HEK293 (cell line): ENCODE results near the gene NRN1L.
A peak's percentile ranks its signal among the peaks of the same experiment; 100 is the strongest.

ENCODE experiments used
- GLIS2 ChIP-seq: fragments of 450-650 bp; formaldehyde crosslinking; IDR thresholded peaks from 2 replicates; pipeline ENCODE4 v1.5.1; 2016; ENCODE audit warnings: missing biosample characterization, missing genetic modification characterization
- IKZF3 ChIP-seq: fragments of 450-650 bp; IDR thresholded peaks from 2 replicates; pipeline ENCODE4 v1.5.0; 2018; ENCODE audit warnings: missing biosample characterization, mild to moderate bottlenecking, missing genetic modification characterization, moderate library complexity
- KLF1 ChIP-seq: fragments of 450-650 bp; formaldehyde crosslinking; IDR thresholded peaks from 2 replicates; pipeline ENCODE4 v1.5.1; 2016; ENCODE audit warnings: missing biosample characterization, missing genetic modification characterization
- KLF9 ChIP-seq: fragments of 450-650 bp; formaldehyde crosslinking; IDR thresholded peaks from 2 replicates; pipeline ENCODE4 v1.5.1; 2016; ENCODE audit warnings: missing biosample characterization, missing genetic modification characterization, low read depth
- PRDM4 ChIP-seq: fragments of 450-650 bp; formaldehyde crosslinking; IDR thresholded peaks from 2 replicates; pipeline ENCODE4 v1.5.1; 2017; ENCODE audit warnings: missing biosample characterization, missing genetic modification characterization
- SP7 ChIP-seq: fragments of 450-650 bp; formaldehyde crosslinking; IDR thresholded peaks from 2 replicates; pipeline ENCODE4 v1.5.1; 2016; ENCODE audit warnings: missing biosample characterization, missing genetic modification characterization
- ZBTB26 ChIP-seq: fragments of 450-650 bp; formaldehyde crosslinking; optimal IDR thresholded peaks from 2 replicates; pipeline ENCODE3; 2016; ENCODE audit warnings: missing biosample characterization, mild to moderate bottlenecking, missing genetic modification characterization
- ZBTB7A ChIP-seq: fragments of 450-650 bp; formaldehyde crosslinking; IDR thresholded peaks from 2 replicates; pipeline ENCODE4 v1.5.1; 2016; ENCODE audit warnings: low read depth, missing biosample characterization, missing genetic modification characterization
- ZFP41 ChIP-seq: fragments of 450-650 bp; formaldehyde crosslinking; IDR thresholded peaks from 2 replicates; pipeline ENCODE4 v1.5.1; 2016; ENCODE audit warnings: missing biosample characterization, missing genetic modification characterization, borderline replicate concordance
- ZIC2 ChIP-seq: fragments of 450-650 bp; formaldehyde crosslinking; IDR thresholded peaks from 2 replicates; pipeline ENCODE4 v1.5.1; 2016; ENCODE audit warnings: missing biosample characterization, missing genetic modification characterization
- ZNF112 ChIP-seq: fragments of 450-650 bp; formaldehyde crosslinking; IDR thresholded peaks from 2 replicates; pipeline ENCODE4 v1.5.0; 2017; ENCODE audit warnings: missing biosample characterization, missing genetic modification characterization
- ZNF114 ChIP-seq: fragments of 450-650 bp; formaldehyde crosslinking; IDR thresholded peaks from 2 replicates; pipeline ENCODE4 v1.5.0; 2017; ENCODE audit warnings: missing biosample characterization, missing genetic modification characterization
- ZNF121 ChIP-seq: fragments of 450-650 bp; formaldehyde crosslinking; IDR thresholded peaks from 2 replicates; pipeline ENCODE4 v1.5.1; 2016; ENCODE audit warnings: missing biosample characterization, missing genetic modification characterization
- ZNF133 ChIP-seq: fragments of 450-650 bp; formaldehyde crosslinking; IDR thresholded peaks from 2 replicates; pipeline ENCODE4 v1.5.1; 2016; ENCODE audit warnings: missing biosample characterization, missing genetic modification characterization
- ZNF140 ChIP-seq: fragments of 450-650 bp; formaldehyde crosslinking; IDR thresholded peaks from 2 replicates; pipeline ENCODE4 v1.5.1; 2016; ENCODE audit warnings: missing biosample characterization, missing genetic modification characterization
- ZNF174 ChIP-seq: fragments of 450-650 bp; formaldehyde crosslinking; IDR thresholded peaks from 2 replicates; pipeline ENCODE4 v1.5.0; 2017; ENCODE audit warnings: missing biosample characterization, mild to moderate bottlenecking, missing genetic modification characterization
- ZNF2 ChIP-seq: fragments of 450-650 bp; formaldehyde crosslinking; IDR thresholded peaks from 2 replicates; pipeline ENCODE4 v1.5.1; 2016; ENCODE audit warnings: missing biosample characterization, missing genetic modification characterization
- ZNF221 ChIP-seq: fragments of 450-650 bp; formaldehyde crosslinking; IDR thresholded peaks from 2 replicates; pipeline ENCODE4 v1.5.1; 2017; ENCODE audit warnings: missing biosample characterization, missing genetic modification characterization, borderline replicate concordance
- ZNF24 ChIP-seq: fragments of 450-650 bp; formaldehyde crosslinking; IDR thresholded peaks from 2 replicates; pipeline ENCODE4 v1.5.1; 2016; ENCODE audit warnings: missing biosample characterization, missing genetic modification characterization
- ZNF311 ChIP-seq: fragments of 450-650 bp; formaldehyde crosslinking; IDR thresholded peaks from 2 replicates; pipeline ENCODE4 v1.5.1; 2017; ENCODE audit warnings: missing biosample characterization, missing genetic modification characterization, borderline replicate concordance
- ZNF341 ChIP-seq: fragments of 450-650 bp; formaldehyde crosslinking; IDR thresholded peaks from 2 replicates; pipeline ENCODE4; 2016; ENCODE audit warnings: low read depth, missing biosample characterization, missing genetic modification characterization
- ZNF48 ChIP-seq: fragments of 450-650 bp; formaldehyde crosslinking; IDR thresholded peaks from 2 replicates; pipeline ENCODE4 v1.5.1; 2016; ENCODE audit warnings: missing biosample characterization, missing genetic modification characterization
- ZNF600 ChIP-seq: fragments of 450-650 bp; formaldehyde crosslinking; IDR thresholded peaks from 2 replicates; pipeline ENCODE4 v1.5.1; 2016; ENCODE audit warnings: missing biosample characterization, missing genetic modification characterization
- ZNF623 ChIP-seq: fragments of 450-650 bp; formaldehyde crosslinking; IDR thresholded peaks from 2 replicates; pipeline ENCODE4 v1.5.1; 2016; ENCODE audit warnings: missing biosample characterization, missing genetic modification characterization
- ZNF677 ChIP-seq: fragments of 450-650 bp; IDR thresholded peaks from 2 replicates; pipeline ENCODE4 v1.5.0; 2018; ENCODE audit warnings: missing biosample characterization, mild to moderate bottlenecking, missing genetic modification characterization, moderate library complexity
- ZNF701 ChIP-seq: fragments of 450-650 bp; formaldehyde crosslinking; IDR thresholded peaks from 2 replicates; pipeline ENCODE4 v1.5.1; 2016; ENCODE audit warnings: missing biosample characterization, missing genetic modification characterization
- ZNF704 ChIP-seq: fragments of 450-650 bp; formaldehyde crosslinking; IDR thresholded peaks from 2 replicates; pipeline ENCODE4 v1.5.1; 2016; ENCODE audit warnings: missing biosample characterization, missing genetic modification characterization
- ZNF843 ChIP-seq: fragments of 450-650 bp; formaldehyde crosslinking; IDR thresholded peaks from 2 replicates; pipeline ENCODE4 v1.5.1; 2016; ENCODE audit warnings: missing biosample characterization, missing genetic modification characterization
- ZSCAN4 ChIP-seq: fragments of 450-650 bp; formaldehyde crosslinking; IDR thresholded peaks from 2 replicates; pipeline ENCODE4 v1.5.1; 2017; ENCODE audit warnings: missing biosample characterization, missing genetic modification characterization
- TF ChIP-seq, protein P1 (sequence below): fragments of 450-650 bp; formaldehyde crosslinking; IDR thresholded peaks from 2 replicates; pipeline ENCODE4 v1.5.1; 2016; ENCODE audit warnings: missing biosample characterization, missing genetic modification characterization
- TF ChIP-seq, protein P2 (sequence below): fragments of 450-650 bp; formaldehyde crosslinking; IDR thresholded peaks from 2 replicates; pipeline ENCODE4 v1.5.1; 2016; ENCODE audit warnings: missing biosample characterization, missing genetic modification characterization

Gene NRN1L

DNA sequence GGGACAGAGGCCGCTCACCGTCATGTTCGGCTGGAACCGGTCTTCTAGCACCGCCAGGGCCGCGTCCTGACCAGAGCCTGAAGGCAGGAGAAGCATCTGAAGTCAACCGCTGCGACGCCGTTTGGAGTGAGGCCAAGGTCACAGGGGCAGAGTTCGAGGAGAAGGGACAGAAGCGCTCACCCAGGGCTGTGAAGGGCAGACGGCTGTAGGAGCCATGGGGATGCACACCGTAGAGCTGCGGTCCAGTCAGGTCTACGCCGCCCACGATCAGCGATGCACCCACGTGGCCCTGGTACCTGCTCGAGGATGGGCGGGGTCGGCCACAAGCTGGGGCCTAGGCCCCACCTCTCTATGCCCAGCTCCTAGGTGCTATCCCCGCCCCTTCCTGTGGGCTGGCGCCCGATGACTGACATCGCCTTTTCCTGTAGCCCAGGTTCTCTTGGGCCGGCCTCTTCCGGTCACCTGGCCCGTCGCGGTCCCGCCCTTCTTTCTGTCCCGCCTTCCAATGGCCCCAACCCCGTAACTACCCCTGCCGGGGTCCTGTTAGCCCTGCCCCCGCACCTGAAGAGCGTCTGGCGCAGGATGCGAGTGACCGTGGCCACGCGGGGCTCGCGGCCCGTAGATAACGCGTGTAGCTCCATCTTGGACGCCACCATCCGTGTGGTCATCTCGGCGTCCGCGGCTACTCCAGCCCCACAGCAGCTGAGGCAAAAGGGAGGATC lies 50.9 kb downstream of the NRN1L start (continued):
- TF ChIP-seq ZBTB26 (tag by site-specific recombination) (peak; percentile 74), ZFP41 (tag by site-specific recombination) (no peak), SP7 (peak; percentile 42), ZNF48 (tag by site-specific recombination) (no peak), ZNF701 (no peak), ZNF311 (tag by site-specific recombination) (no peak), ZNF174 (tag by site-specific recombination) (no peak), ZNF843 (tag by site-specific recombination) (0 out of 2 replicates have a peak, but pooled peaks have one; percentile 8), ZNF221 (tag by site-specific recombination) (no peak), ZNF114 (no peak), ZNF121 (no peak), PRDM4 (tag by site-specific recombination) (no peak), ZNF112 (no peak), ZNF2 (tag by site-specific recombination) (0 out of 2 replicates have a peak, but pooled peaks have one; percentile 48), KLF9 (tag by site-specific recombination) (peak; percentile 97), ZSCAN4 (tag by site-specific recombination) (no peak), ZNF24 (tag by site-specific recombination) (0 out of 2 replicates have a peak, but pooled peaks have one; percentile 1), ZNF600 (tag by site-specific recombination) (no peak), ZNF677 (tag by site-specific recombination) (no peak), ZNF341 (tag by site-specific recombination) (no peak), GLIS2 (tag by site-specific recombination) (peak; percentile 70), ZNF704 (no peak), ZIC2 (tag by site-specific recombination) (peak; percentile 9; the same call in 1 of the 2 replicates), ZNF623 (tag by site-specific recombination) (no peak), KLF1 (tag by site-specific recombination) (peak; percentile 77), ZBTB7A (tag by site-specific recombination) (peak; percentile 83; the same call in 1 of the 2 replicates), ZNF140 (tag by site-specific recombination) (no peak), ZNF133 (tag by site-specific recombination) (no peak), IKZF3 (tag by site-specific recombination) (no peak)
- TF ChIP-seq, protein P1, sequence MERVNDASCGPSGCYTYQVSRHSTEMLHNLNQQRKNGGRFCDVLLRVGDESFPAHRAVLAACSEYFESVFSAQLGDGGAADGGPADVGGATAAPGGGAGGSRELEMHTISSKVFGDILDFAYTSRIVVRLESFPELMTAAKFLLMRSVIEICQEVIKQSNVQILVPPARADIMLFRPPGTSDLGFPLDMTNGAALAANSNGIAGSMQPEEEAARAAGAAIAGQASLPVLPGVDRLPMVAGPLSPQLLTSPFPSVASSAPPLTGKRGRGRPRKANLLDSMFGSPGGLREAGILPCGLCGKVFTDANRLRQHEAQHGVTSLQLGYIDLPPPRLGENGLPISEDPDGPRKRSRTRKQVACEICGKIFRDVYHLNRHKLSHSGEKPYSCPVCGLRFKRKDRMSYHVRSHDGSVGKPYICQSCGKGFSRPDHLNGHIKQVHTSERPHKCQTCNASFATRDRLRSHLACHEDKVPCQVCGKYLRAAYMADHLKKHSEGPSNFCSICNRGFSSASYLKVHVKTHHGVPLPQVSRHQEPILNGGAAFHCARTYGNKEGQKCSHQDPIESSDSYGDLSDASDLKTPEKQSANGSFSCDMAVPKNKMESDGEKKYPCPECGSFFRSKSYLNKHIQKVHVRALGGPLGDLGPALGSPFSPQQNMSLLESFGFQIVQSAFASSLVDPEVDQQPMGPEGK (tag by site-specific recombination), result peak; percentile 96
- TF ChIP-seq, protein P2, sequence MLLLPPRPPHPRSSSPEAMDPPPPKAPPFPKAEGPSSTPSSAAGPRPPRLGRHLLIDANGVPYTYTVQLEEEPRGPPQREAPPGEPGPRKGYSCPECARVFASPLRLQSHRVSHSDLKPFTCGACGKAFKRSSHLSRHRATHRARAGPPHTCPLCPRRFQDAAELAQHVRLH (tag by site-specific recombination), result peak; percentile 97
